ENCODE measurements around the gene DENND1A.

DNA sequence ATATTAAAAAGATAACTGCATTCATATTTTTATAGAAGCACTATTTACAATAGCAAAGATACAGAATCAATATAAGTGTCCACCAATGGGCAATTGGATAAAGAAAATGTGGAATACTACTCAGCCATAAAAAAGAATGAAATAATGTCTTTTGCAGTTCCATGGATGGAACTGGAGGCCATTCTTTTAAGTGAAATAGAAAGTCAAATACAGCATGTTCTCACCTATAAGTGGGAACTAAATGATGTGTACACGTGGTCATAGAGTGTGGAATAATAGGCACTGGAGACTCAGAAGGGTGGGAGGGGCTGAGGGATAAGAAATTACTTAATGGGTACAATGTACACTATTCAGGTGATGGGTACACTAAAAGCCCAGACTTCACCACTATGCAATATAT is 53.2 kb downstream of the DENND1A start:
- TF ChIP-seq CTBP1 (IDR thresholded peaks at IDR 0.05; ENCODE audit: borderline replicate concordance) (no peak), LEF1 (IDR thresholded peaks at IDR 0.05; ENCODE audit: borderline replicate concordance) (no peak)

Data from HEK293T (cell line).